Activated naive CD4-positive, alpha-beta T cell treated with anti-CD3 and anti-CD28 coated beads for 36 hours (primary cell): Measurements from ENCODE around the gene MOV10L1. TPM values are rescaled to one million over a fixed set of nuclear protein-coding genes. Genes with fewer than 3 reads are reported as not detected.

Experiments used
- CTCF ChIA-PET: fragments of 350-600 bp; sonication (Branson Sonifier 250); formaldehyde crosslinking; loops from one replicate; lab custom pipeline; 2021; ENCODE audit warnings: antibody characterized with exemption; lab: Charles Lee
- DNase-seq: peaks from one replicate; pipeline ENCODE4 v3.0.0-alpha.2; 2020
- H3K27ac Mint-ChIP-seq: one replicate; pipeline ENCODE4 v1.8.0; 2021; ENCODE audit warnings: mild to moderate bottlenecking, mixed read lengths
- H3K27me3 Mint-ChIP-seq: one replicate; pipeline ENCODE4 v1.8.0; 2021; ENCODE audit warnings: low read depth, mixed read lengths
- H3K36me3 Mint-ChIP-seq: one replicate; pipeline ENCODE4 v1.8.0; 2021; ENCODE audit warnings: low read depth, mixed read lengths
- H3K4me1 Mint-ChIP-seq: one replicate; pipeline ENCODE4 v1.8.0; 2021; ENCODE audit warnings: low read depth, mixed read lengths
- H3K4me3 Mint-ChIP-seq: one replicate; pipeline ENCODE4 v1.8.0; 2021; ENCODE audit warnings: mild to moderate bottlenecking, moderate library complexity, mixed read lengths
- H3K9me3 Mint-ChIP-seq: one replicate; pipeline ENCODE4 v1.8.0; 2021; ENCODE audit warnings: mixed read lengths
- intact Hi-C: fragments of 100-400 bp; cut with micrococcal nuclease; formaldehyde crosslinking; loops from one replicate; pipeline ENCODE4 v1.15.1; 2023
- total RNA-seq, 2 experiments: library from RNA; stranded (reverse); gene quantifications; one replicate each; pipeline ENCODE4 v1.2.3, GENCODE V29; 2021

Gene MOV10L1
- total RNA-seq, 2 experiments from 2014 or later = not detected

DNA sequence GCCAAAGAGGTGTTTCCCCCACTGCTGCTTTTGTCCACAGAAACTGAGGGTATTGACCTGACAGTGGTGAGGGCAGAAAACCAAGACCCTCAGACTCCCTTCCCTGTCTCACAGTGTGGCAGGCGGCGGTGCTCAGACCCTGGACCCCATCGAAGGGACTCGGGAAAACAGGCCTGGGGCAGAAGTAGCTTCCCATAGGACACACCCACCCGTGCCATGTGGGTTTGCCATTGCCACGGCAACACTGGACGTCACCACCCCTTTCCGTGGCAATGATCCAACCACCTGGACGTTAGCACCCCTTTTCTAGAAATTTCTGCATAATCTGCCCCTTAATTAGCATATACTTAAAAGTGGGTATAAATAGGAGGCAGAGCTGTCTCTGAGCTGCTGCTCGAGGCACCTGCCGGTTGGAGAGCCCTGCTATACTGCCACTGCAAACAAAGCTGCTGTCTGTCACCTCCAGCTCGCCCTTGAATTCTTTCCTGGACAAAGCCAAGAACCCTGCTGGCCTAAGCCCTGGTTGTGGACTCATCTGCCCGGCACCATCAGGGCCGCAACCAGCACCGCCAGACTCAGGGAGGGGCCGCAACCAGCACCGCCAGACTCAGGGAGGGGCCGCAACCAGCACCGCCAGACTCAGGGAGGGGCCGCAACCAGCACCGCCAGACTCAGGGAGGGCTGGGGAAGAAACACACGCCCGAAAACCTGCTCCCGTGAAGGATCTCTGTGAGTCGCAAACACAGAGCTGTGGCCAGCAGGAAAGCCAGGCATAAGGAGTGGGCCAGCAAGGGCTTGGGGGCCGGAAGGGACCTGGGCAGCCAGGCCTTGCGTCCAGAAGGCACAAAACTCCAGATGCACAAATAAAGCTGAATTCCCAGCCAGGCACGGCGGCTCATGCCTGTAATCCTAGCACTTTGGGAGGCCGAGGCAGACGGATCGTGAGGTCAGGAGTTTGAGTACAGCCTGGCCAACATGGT is 15.0 kb upstream of the MOV10L1 start:
- Mint-ChIP-seq H3K4me3 (no peak overlapping the region), H3K9me3 (no peaks in the 10 kb centered on the region), H3K36me3 (no peaks in the 10 kb centered on the region), H3K27ac (no peak overlapping the region), H3K4me1 (no peaks in the 10 kb centered on the region), H3K27me3 (no peaks in the 10 kb centered on the region)
- CTCF ChIA-PET = interaction anchor here (0.6 kb wide), 1 partner anchor 135 kb away, joined by 3 read pairs; no protein-coding TSS in a partner anchor
- DNase-seq = no peak
- intact Hi-C loops = no loop called here

- DNase-seq = no peak
- Mint-ChIP-seq H3K4me3 (no peak overlapping the region), H3K4me1 (no peaks in the 10 kb centered on the region), H3K36me3 (no peaks in the 10 kb centered on the region), H3K27ac (no peak overlapping the region), H3K9me3 (no peaks in the 10 kb centered on the region), H3K27me3 (no peaks in the 10 kb centered on the region)
- intact Hi-C loops = no loop called here
- CTCF ChIA-PET = no interaction called here
These were observed 12.9 kb upstream of the MOV10L1 start for GRCh38 chr22:50076646-50077535.

- H3K36me3 Mint-ChIP-seq = no peaks in the 10 kb centered on the region
- H3K4me3 Mint-ChIP-seq = no peak overlapping the region
- H3K27me3 Mint-ChIP-seq = peaks cover 5% of the 10 kb centered on the region
- no peak overlapping the region for H3K27ac Mint-ChIP-seq
- H3K4me1 Mint-ChIP-seq = no peaks in the 10 kb centered on the region
- DNase-seq = no peak
- CTCF ChIA-PET = interaction anchor here (0.7 kb wide), 1 partner anchor 1097 kb away, joined by 5 read pairs; no protein-coding TSS in a partner anchor
- intact Hi-C loops = no loop called here
- H3K9me3 Mint-ChIP-seq = no peaks in the 10 kb centered on the region
These were observed 11.6 kb upstream of the MOV10L1 start for GRCh38 chr22:50078246-50078645.

DNA sequence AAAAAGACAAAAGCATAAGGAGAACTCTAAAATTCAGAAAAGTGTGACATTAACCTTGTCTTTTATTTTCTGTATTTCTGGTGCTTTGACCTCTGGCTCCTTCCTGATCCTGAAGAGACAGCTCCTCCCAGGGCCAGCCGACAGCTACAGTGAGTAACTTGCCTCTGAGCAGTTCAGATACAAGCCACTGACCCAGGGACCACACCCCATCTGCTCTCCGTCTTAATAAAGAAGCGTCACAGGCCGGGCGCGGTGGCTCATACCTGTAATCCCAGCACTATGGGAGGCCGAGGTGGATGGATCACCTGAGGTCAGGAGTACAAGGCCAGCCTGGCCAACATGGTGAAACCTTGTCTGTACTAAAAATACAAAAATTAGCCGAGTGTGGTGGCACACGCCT is 11.0 kb upstream of the MOV10L1 start:
- Mint-ChIP-seq H3K27me3 (peaks cover 9% of the 10 kb centered on the region), H3K4me3 (no peak overlapping the region), H3K36me3 (no peaks in the 10 kb centered on the region), H3K9me3 (no peaks in the 10 kb centered on the region), H3K27ac (no peak overlapping the region), H3K4me1 (no peaks in the 10 kb centered on the region)
- DNase-seq = no peak
- CTCF ChIA-PET = interaction anchor here (0.7 kb wide), 1 partner anchor 1098 kb away, joined by 5 read pairs; no protein-coding TSS in a partner anchor
- intact Hi-C loops = no loop called here

- Mint-ChIP-seq H3K4me1 (peaks cover 6% of the 10 kb centered on the region), H3K27ac (no peak overlapping the region), H3K27me3 (peaks cover 13% of the 10 kb centered on the region), H3K36me3 (no peaks in the 10 kb centered on the region), H3K4me3 (no peak overlapping the region), H3K9me3 (no peaks in the 10 kb centered on the region)
- CTCF ChIA-PET = no interaction called here
- intact Hi-C loops = no loop called here
- no peak for DNase-seq
These were observed 9.7 kb upstream of the MOV10L1 start for GRCh38 chr22:50080077-50080465.

GRCh38 chr22:50081426-50082196 is 8.2 kb upstream of the MOV10L1 start:
- CTCF ChIA-PET = no interaction called here
- no peak overlapping the region for H3K4me3 Mint-ChIP-seq
- H3K27ac Mint-ChIP-seq = no peak overlapping the region
- H3K9me3 Mint-ChIP-seq = peaks cover 1% of the 10 kb centered on the region
- H3K4me1 Mint-ChIP-seq = peaks cover 13% of the 10 kb centered on the region
- DNase-seq = no peak
- H3K36me3 Mint-ChIP-seq = peaks cover 2% of the 10 kb centered on the region
- H3K27me3 Mint-ChIP-seq = peaks cover 20% of the 10 kb centered on the region
- intact Hi-C loops = no loop called here

- H3K36me3 Mint-ChIP-seq = peaks cover 8% of the 10 kb centered on the region
- peaks cover 8% of the 10 kb centered on the region for H3K9me3 Mint-ChIP-seq
- intact Hi-C loops = no loop called here
- H3K27me3 Mint-ChIP-seq = peaks cover 26% of the 10 kb centered on the region
- no peak overlapping the region for H3K4me3 Mint-ChIP-seq
- CTCF ChIA-PET = no interaction called here
- DNase-seq = no peak
- H3K4me1 Mint-ChIP-seq = peaks cover 13% of the 10 kb centered on the region
- H3K27ac Mint-ChIP-seq = no peak overlapping the region
These were observed 7.5 kb upstream of the MOV10L1 start for GRCh38 chr22:50082197-50082715.

DNA sequence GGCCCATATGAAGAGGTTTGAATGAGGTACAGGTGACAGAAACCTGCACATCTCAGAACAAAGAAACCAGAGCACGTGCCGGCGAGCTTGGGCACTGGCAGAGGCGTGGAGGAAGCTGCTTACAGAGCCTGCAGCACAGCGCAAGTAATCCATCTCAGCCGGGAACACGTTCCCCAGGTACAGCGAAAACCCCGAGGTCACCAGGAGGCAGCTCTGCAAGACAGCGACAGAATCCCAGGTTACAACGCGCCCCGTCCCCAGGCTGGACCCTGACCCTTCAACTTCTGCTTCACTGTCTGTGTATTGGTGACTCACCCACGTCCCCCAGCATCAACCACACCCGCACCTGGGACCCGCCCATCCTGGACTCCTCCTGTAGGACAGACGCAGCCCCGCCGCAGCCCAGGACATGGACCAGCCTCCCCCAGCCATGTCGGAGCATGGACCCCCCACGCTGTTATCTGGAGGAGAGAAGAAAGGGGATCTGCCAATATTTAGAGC is 6.8 kb upstream of the MOV10L1 start:
- intact Hi-C loops = no loop called here
- Mint-ChIP-seq H3K4me3 (no peak overlapping the region), H3K36me3 (peaks cover 11% of the 10 kb centered on the region), H3K4me1 (peaks cover 13% of the 10 kb centered on the region), H3K27me3 (peaks cover 29% of the 10 kb centered on the region), H3K9me3 (peaks cover 12% of the 10 kb centered on the region), H3K27ac (no peak overlapping the region)
- CTCF ChIA-PET = no interaction called here
- DNase-seq = no peak

DNA sequence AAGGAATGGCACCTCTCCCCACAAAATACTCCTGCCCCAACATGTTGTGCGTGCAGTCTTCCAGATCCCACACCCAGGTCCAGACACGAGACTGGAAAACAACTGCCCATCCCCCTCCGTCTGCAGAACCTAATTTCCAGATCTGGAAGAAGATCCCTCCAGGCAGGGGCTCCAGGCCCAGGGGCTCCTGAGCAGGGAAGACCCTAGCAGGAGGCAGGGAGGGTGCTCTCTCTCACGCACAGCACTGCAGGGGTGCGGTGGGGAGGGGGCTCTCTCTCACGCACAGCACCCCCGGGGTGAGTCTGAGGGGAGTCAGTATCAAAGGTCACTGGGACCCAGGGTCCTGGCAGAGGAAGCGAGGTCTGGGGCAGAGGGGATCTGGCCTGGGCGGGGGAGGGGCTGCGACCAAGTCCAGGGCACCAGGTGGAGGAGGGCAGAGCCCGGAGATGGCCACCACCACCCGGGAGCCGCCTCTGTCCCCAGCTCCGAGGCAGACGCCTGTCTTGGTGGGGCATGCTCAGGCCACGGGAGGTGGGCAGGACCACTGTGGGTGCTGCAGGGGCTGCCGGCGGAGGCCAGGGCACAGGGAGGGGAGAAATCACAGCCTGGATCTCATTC is 6.2 kb upstream of the MOV10L1 start:
- intact Hi-C loops = no loop called here
- no peak overlapping the region for H3K4me3 Mint-ChIP-seq
- H3K9me3 Mint-ChIP-seq = peaks cover 12% of the 10 kb centered on the region
- H3K27ac Mint-ChIP-seq = no peak overlapping the region
- H3K4me1 Mint-ChIP-seq = peaks cover 13% of the 10 kb centered on the region
- H3K36me3 Mint-ChIP-seq = peaks cover 11% of the 10 kb centered on the region
- no peak for DNase-seq
- CTCF ChIA-PET = no interaction called here
- peaks cover 29% of the 10 kb centered on the region for H3K27me3 Mint-ChIP-seq

DNA sequence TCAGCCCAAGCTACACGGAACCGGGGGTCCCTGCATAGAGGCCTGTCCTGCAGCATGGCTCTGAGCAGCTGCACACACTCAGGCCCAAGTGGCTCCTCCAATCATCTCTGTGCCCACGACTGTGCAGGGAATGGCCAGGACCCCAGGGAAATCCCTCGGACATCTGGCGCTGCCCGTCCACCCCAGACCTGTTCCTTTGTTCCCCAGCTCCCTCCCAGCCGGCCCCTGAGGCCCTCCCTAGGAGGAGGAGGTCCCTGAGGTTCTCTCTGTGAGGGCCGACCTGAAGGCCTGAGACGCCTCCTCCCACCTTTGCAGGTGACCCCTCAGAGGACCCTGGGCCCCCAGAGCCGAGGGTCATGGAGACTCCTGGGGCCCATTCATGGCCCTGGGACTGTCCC is 5.7 kb upstream of the MOV10L1 start:
- Mint-ChIP-seq H3K27me3 (peaks cover 29% of the 10 kb centered on the region), H3K36me3 (peaks cover 11% of the 10 kb centered on the region), H3K9me3 (peaks cover 12% of the 10 kb centered on the region), H3K4me1 (peaks cover 13% of the 10 kb centered on the region), H3K4me3 (no peak overlapping the region), H3K27ac (no peak overlapping the region)
- CTCF ChIA-PET = no interaction called here
- intact Hi-C loops = no loop called here
- DNase-seq = no peak

DNA sequence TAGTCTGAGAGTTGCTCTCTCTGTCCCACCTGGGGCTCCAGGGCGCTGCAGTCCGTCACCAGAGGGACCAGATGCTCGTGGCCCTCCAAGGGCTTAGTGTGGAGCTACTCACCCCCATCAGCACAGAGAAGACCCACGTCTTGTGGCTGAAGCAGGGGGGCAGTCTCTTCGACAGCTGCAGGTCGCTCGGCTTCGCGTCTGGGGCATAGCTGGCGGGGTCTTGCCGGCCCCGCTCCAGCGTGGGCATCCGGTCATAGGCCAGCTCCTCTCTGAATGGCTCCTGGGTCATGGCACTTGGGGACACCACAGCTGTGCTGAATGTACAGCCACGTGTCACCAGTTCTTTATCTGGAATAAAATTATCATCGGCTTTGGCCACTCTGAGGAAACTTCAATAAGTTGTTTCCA is 5.2 kb upstream of the MOV10L1 start:
- Mint-ChIP-seq H3K4me3 (no peak overlapping the region), H3K9me3 (peaks cover 16% of the 10 kb centered on the region), H3K4me1 (peaks cover 13% of the 10 kb centered on the region), H3K27me3 (peaks cover 29% of the 10 kb centered on the region), H3K36me3 (peaks cover 11% of the 10 kb centered on the region), H3K27ac (no peak overlapping the region)
- CTCF ChIA-PET = no interaction called here
- intact Hi-C loops = no loop called here
- no peak for DNase-seq
